Myocyte (in vitro differentiated cells): ENCODE results near the gene MICAL2. TPM values are rescaled to one million over a fixed set of nuclear protein-coding genes. Genes with fewer than 3 reads are reported as not detected.

Experiments used
- DNase-seq: peaks from one replicate; pipeline ENCODE4 v3.0.0-alpha.2; 2012; ENCODE audit warnings: low read depth
- total RNA-seq: library from RNA; depleted of rRNA; stranded (reverse); fragments of >200 nt; gene quantifications from 2 replicates; pipeline ENCODE4 v1.2.3, GENCODE V29; 2014

The MICAL2 gene
- total RNA-seq, 1 donor from 2014 or later, result 14.7 TPM

DNA sequence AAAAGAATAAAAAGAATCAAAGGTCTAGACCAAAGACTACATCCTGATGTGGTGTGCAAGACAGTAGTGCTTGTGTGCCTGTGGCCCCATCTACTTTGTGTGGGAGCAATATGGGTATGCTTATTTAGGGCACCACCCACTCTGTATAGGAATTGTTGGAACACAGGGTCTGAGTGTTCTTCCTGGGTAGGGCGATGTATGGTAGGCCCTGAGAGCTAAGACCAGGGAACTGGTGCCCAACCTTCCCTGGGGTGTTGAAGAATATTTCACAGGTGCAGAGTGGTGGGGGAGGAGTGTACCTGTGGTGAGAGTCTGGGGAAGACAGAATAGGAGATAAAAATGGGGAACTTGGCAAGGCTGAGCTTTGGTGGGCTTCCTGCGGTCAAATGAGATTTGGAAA, 41.9 kb downstream of the MICAL2 start:
- no peak for DNase-seq

DNA sequence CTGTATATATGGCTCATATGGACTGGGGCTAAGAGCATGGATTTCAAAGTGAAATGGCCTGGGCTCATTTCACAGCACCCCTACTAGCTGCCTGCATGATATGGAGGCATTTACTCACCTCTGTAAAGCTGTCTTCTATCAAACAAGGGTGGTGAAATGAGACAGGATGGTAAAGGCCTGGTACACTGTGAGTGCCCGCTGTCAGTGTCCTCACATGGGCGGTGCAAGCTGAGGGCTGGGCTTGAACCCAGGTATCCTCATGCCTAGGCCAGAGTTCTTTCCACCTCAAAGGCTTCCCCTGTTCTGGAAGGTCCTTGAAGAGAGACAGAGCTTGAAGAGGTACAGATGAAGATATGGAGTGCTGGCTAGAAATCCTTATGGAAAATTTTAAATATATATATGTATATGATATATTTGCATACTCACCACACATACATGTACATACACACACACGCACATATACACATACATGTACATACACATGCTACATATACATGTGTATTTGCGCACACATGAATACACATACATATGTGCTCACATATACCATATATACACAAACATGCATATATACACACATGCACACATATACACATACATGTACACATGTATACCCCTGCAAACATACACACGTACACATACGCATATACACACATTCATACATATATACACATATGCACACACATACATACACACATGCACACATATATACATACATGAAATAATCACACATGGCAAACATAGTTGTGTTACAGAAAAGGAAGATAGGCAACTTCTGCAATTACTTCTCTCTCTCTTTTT, 44.7 kb downstream of the MICAL2 start:
- DNase-seq, result no peak

DNA sequence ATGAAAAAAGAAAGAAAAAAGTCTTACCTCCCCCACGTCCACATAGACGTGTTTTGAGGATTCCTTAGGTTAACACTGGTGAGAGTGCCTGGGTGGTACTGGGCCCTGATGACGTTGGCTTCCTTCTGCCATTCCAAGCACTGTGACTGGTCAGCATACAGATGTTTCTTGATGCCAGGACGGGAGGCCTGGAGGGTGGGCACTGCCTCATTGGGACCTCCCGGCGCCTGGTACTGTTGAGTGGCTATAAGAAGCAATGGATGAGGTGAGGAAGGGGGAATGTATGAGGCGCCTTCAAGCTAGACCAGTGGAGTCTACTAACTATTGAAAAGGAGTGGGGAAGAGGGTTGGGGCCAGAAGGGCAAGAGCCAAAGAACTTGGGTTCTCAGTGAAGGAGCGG, 45.3 kb downstream of the MICAL2 start:
- DNase-seq, result no peak

DNA sequence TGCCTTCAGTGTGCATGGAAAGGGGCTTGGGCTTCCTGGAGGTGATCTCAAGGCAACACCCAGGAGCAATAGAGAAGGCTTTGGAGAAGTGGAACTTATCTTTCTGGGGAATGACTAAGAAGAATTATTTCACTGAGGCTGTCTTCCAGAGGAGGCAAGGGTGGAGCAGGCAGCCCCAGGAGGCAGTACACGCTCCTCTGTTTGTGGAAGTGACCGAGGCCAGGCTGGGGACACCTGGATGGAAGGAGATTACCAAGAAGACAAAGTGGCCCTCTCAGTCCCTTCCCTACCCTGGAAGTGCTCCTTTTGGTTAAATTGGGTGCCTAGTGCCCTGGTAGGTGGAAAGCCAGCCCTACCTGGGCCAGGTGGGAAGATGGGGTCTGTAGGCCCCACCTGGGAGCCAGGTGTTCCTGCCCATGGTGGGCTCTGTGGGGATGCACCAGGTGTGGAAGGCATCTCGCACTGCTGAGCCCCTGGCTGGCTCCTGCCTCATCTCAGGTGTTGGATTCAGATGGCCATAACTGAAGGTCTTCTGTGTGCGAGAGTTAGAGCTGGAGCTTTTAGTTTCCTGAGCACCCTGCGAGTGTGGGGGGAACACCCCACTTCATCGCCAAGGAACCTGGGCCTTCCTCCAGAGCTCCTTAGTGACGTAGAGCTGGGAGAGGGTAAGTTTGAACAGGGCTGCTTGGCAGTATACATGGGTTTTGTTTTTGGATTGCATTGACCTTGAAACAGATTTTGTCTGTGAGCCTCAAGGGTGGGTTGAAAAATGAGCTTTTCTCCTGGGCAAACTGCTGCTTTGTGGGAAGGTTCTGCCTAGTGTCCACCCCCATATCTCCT, 46.1 kb downstream of the MICAL2 start:
- no peak for DNase-seq

DNA sequence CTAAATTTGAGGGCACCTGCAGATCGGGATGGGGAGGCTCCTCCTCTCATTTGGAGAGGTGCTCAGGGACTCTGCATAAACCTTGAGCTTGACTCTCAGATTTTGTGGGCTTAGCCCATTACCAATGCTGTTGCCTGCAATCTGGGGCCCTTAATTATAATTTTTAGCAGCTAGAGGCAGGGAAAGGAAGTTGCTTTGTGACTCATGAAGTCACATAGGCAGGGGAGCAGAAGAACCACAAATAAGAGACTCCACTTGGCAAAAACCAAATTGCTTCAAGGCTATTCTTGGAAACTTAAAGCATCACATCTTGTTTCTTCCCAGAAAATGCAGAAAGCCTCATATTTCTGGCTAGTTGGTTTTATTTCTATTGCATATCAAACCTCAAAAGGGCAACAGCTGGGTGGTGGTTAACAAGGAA, 46.9 kb downstream of the MICAL2 start:
- peak; percentile 78 for DNase-seq

DNA sequence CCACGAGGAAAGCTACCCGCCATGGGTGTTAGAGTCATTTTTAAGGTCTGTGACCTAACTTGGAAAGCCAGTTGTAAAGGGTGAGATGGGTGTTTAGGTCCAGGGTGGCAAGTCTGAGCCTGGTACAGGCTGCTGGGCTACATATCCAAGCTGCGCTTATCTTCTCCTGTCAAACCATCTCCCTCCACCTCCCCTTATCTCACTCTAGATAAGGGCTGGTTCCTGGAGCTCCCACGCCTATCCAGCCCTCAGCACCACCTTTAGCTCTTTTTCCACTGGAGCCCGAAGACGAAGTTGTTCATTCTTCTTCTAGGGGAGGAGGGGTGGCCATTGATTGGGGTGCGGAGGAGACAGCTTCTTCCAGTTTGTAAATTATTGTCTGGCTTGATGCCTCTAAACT, 48.5 kb downstream of the MICAL2 start:
- DNase-seq, result no peak

DNA sequence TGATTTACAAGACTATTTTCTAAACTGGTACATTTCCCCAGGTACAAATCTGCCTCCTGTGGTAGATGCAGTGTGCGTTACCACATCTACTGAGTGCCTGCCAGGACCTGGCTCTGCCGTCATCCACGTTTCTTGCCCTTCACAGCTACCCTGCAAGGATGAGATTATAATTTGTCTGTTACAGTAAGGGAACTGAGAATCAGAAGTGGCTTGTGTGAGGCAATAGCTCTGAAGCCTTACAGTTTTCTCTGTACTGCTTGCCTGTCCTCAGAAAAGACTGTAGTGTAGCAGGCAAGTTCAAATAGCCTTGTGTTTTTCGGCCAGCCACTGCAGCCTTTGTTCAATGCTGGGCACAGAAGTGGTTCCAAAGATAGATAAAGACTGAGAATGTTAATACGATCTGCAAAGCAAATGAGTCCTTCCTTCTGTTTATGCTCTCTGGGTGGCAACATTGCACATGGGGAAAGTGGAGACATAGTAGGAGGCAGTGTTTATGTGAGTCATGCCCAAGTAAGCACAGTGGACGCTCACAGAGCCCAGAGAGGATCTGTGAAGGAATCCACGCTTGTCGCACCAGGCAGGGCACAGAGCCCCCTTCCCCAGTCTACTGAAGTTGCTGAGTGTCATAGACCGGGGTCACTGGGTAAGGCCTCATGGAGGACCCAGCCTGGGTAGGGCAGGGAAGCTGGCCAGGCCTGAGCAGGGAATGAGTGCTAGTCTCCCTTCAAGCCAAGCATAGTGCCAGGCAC, 49.1 kb downstream of the MICAL2 start:
- peak; percentile 80 for DNase-seq

DNA sequence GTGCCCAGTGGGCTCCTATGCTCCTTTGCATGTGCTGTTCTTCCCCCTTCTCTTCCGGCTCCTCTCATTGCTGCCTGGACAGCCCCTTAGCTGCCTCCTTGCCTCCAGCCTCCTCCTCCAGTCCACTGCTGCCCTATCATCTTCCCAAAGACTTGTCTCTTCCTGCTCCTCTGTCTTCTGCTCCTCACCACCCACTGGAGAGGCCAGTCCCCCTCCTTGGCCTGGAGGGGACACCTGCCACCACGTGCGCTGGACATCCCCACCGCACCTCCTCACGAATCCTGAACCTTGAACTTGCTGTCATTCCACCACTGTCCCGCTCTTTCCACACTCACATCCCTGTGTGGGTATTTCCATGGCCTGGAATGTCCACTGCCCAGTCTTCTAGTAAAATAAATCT, 49.8 kb downstream of the MICAL2 start:
- no peak for DNase-seq

DNA sequence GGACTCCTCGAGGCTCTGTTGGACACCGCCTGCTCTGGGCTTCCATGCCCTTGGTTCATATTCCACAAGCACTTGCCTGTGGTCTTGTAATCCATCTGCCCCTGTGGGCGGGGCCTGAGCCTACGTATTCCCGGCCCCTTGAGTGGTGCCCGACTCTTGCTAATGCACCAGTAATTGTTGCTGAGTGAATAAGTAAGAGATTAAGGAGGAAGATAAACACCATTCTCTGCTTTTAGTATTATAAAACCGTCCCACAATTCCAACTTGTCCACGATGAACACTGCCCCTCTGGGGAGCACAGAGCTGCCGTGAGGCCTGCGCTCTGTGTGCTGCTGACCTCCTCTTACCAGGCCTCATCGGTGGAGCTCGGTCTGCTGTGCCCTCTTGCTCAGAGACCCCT, 50.3 kb downstream of the MICAL2 start:
- peak; percentile 52 for DNase-seq

DNA sequence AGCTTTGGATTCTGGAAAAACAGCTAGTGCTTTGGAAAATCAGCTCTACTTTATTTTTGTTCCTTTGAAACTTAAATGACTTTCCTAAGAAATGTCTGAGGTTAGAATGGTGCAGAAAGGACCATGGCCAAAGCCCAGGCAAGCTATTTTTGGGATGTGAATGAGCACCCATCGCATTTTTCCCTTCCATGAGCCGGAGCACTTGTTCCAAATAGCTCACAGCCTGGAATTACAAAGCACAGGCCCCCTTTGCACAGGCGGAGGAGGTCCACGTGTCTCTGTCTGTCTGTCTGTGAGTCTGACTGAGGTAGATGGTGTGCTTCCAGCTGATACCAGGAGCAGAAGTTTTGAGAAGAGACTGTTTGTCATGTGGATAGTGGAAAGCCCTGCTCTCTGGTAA, 50.7 kb downstream of the MICAL2 start:
- DNase-seq, result peak; percentile 71

DNA sequence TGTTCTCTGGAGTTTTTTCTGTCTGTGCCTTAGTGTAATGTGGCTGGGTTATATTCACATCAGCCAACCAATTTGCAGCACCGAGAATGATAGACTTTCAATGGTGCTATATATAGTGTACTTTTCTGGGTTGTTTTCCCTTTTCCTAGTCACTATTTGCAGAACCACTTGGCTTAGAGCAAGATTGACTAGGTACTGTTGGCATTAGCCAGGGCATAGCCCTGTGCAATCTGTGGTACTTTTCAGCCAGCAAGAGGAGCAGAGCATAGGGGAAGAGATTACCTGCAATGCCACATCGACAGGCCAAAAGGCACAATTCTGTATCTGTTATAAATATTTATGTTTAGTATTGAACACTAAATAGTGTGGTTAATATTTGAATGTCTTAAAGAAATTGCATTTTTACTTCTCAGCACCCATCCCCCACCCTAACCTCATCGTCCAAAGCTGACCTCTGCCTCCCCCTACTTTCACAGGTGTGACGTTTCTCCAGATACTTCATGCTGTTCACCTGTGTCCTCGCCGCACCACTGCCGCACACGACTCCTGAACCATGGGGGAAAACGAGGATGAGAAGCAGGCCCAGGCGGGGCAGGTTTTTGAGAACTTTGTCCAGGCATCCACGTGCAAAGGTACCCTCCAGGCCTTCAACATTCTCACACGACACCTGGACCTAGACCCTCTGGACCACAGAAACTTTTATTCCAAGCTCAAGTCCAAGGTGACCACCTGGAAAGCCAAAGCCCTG, 51.4 kb downstream of the MICAL2 start:
- DNase-seq, result no peak

DNA sequence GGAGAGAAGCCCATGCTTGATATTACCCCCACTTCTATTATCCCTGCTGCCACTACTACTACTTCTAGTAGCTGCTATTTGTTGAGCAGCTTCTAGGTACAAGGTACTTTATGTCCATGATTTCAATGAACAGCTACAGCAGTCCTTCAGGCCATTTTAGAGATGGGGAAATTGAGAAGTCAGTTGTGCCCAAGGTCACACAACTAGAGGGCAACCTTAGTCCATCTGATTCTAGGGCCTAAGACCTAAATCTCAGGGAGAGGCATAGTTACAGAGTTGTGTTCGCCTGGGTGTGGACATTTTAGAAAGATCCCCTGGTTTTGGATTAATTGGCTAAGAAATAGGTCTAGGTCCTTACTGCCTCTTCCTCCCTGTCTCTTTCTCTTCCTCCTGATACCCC, 52.3 kb downstream of the MICAL2 start:
- no peak for DNase-seq

DNA sequence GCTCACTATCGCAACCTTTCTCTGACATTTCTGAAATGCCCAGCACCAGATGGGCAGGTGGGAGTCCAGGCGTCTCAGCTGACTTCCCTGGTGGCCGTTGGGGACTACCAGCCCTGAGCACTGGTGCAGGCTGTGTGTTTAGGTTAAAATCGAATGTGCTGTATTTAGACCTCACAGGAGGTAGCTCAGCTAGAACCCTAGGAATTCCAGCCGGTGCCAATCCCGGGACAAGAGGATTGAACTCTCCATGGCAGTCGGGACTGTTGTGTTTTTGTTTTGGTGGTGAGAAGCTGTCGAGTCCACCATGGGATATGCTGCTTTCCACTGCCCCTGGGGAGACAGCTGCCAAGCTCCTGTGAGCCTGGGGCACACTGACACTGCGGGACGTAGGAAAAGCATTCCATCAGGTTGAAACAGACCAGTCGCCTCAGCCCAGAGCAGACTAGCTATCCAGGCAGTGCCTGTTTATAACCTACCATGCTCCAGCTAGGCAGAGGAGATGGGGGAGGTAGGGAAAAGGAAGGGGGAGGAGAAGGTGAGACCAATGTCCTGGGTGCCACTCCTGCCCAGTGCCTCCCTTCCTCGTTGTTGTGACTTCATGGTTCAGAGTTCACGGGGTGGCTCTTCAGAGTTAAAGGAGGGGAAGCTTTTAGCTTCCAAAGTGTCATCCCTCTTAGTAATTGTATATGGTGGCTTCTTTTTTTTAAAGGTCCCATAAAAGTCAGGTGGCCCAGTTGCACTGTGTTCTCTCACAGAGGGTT, 53.0 kb downstream of the MICAL2 start:
- peak; percentile 95 for DNase-seq

DNA sequence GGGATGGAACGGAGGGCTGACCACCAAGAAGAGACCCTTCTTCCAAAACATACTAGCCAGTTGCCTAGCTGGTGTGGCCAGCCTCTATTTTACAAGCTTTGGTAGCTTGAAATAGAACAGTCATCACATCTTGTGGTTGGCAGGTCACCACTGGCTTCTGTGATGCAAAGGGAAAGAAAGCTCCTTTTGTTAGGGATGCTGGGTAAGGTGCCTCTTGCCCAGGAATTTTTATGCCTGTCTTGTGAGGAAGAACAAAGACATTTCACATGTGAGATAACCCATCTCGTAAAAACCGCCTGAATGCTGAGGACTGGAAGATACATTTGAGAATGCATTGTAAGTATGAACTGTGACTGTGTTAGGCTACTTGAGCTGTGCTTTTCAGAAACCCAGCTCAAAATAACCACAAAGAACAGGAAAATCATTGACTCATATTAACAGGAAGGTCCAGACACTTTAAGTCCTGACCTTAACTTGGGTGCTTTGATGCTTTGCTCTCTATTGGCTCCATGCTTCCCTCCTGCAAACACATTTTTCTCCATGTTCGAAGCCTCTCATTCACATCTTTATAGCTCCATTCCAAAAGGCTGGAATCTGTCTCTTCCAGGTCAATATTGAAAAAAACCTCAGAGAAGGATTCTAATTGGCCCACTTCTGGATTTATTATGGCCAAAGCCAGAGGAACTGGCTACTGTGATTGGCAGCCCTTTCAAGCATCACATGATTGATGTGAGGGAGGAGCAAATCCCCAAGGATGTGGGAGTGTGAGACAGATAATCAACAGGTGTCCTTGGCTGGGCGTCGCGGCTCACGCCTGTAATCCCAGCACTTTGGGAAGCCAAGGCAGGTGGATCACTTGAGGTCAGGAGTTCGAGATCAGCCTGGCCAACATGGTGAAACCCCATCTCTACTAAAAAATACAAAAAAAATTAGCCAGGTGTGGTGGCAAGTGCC, 53.9 kb downstream of the MICAL2 start:
- DNase-seq, result peak; percentile 86

DNA sequence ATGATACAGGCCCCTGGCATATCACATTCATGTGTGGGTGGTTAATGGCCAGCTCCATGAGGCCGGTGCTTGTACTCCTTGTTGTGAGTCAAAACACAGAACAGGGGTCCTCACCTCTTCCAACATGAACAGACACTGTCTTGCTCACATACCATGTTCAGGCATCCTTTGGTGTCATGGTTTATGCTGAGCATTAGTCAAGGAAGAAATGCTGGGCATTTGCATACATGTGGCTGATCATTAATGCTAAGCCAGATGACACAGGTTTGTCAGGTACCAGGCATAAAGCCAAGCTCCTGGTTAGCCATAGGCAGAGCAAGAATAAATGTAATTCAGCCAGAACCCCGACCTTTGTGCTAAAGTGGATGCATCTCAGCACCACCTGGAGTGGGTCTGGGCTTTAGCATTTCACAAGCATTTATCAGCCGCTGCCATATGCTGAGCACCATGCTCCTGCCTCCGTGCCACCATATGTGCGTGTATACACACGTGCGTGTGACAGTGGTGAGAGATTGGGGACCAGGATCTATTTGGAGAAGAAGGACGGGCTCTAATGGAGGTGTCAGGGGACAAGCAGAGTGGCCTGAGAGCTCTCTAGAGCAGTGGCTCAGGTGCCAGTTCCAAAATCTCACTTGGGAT, 55.0 kb downstream of the MICAL2 start:
- DNase-seq, result no peak

DNA sequence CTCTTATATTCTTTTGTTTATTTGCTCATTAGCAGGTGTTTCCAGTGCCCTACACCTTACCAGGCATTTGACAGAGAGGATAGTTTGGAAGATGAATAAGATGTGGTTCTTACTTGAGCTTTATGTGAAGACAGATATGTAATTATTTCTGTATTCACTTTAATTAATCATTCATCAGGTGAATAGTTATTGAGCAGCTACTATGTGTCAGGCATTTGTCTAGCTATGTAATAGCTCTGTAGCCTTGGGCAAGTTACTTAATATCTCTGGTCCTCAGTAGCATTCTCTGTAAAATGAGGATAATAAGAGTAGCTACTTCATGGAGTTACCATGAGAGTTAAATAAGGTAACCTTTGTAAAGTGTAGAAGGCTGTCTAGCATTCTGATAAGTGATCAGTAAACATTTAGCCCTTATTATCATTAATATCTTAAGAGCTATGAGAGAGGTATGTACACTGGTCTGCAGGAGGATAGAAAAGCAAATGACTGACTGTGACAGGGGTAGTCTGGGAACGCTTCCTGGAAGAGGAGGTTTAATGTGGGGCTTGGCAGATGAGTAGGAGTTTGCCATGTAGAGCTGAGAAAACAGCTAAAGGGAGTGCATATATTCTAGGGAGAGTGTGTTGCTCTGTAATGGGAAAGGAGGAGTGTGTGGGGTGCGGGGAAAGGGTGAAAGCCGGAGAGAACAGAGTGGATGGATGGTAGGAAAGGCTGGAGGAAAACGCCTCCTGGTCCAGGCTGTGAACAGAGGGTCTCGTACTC, 56.1 kb downstream of the MICAL2 start:
- no peak for DNase-seq

DNA sequence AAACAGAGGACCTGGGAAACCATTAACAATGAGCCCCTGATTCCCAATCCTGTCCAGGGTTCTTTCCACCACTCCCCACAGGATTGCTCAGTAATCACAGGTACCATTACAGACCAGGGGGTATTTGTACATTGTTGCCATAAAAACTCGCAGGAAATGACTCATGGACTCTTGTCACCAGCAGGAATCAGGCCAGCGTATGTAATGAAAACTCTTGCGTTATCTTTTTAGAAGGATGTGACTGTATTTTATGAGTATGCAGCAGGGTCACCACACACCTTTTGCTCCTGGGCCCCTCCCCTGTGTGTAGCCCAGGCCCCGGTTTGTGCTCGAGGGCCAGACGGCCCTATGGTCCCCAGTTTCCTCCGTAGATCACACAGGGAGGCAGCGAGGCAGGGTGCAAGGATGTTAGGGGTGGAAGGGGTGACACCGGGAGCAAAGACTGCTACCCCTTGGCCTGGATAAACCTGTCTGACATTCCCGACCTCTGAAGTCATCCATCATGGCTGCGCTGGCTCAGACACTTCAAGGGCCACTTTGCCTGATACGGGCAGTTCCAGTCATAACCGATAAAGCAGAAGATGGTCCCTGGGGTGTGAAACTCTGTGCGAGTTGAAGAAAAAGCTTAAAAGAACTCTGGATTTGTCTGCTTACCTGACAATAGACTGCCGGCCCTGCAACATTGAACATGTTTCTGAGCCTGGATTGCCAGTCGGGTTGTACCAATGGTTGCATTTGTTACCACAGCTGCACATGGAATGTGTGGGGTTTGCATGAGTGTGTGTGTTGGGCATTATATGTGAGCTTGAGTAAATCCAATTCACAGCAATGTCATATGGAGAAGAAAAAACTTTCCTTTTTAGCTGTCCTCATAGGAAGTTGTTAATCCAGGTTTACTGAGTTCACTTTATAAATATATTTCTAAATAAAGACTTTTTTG, 56.9 kb downstream of the MICAL2 start:
- DNase-seq, result no peak
